Fibroblast of peridontal ligament (primary cell): Measurements from ENCODE around the gene FBXO24.

Source experiments
- DNase-seq: peaks from one replicate; pipeline ENCODE4 v3.0.0-alpha.2; 2010; ENCODE audit errors: extremely low read depth

Gene FBXO24

DNA sequence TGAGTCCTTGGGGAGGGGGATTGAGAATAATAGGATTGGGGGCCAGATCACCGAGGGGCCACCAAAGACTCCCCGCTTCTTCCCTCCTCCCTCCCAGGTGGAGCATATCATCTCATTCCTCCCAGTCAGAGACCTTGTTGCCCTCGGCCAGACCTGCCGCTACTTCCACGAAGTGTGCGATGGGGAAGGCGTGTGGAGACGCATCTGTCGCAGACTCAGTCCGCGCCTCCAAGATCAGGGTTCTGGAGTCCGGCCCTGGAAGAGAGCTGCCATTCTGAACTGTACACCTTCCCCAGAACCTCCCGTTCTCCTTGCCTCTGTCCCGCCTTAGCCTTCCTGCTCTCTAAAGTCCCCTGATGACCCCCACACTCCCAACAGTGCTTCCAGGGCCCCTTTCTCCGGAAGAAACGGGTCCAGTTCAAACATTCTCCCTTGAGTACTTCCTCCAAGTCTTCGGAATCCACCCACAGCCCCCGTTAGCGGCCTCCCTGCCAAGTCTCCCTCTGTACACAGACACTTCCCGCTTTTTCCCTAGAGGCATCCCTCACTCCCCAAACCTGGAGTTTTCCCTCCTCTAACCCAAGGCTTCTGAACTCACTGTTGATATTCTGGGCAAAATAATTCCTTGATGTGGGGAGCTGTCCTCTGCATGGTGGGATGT is 4.1 kb downstream of the FBXO24 start:
- DNase-seq, result no peak

DNA sequence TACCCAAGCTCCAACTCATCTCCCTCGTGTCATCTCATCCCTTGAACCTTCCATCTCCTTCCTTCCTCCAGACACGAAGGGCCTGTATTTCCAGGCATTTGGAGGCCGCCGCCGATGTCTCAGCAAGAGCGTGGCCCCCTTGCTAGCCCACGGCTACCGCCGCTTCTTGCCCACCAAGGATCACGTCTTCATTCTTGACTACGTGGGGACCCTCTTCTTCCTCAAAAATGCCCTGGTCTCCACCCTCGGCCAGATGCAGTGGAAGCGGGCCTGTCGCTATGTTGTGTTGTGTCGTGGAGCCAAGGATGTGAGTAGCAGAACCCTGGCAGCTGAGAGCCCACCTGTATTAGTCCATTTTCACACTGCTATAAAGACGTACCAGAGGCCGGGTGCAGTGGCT is 5.5 kb downstream of the FBXO24 start:
- no peak for DNase-seq

DNA sequence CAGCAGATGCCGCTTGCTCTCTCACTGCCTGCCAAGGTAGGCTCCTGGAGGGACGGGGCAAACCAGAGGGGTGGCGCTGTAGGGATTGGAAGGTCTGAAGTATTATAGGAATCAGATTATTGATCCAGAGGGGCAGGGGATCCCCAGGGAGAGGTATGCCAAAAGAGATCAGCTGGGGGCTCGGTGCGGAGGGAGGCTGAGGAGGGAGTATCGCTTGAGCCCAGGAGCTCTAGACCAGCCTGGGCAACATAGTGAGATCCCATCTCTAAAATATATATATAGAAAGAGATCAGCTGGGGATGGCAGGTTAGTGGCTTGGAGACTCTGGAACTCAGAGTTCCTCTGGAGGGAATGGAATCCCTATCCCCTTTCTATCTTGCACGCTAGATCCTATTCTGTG is 9.1 kb downstream of the FBXO24 start:
- no peak for DNase-seq

GRCh38 chr7:100598425-100598824 is 12.3 kb downstream of the FBXO24 start:
- DNase-seq, result peak; percentile 61

DNA sequence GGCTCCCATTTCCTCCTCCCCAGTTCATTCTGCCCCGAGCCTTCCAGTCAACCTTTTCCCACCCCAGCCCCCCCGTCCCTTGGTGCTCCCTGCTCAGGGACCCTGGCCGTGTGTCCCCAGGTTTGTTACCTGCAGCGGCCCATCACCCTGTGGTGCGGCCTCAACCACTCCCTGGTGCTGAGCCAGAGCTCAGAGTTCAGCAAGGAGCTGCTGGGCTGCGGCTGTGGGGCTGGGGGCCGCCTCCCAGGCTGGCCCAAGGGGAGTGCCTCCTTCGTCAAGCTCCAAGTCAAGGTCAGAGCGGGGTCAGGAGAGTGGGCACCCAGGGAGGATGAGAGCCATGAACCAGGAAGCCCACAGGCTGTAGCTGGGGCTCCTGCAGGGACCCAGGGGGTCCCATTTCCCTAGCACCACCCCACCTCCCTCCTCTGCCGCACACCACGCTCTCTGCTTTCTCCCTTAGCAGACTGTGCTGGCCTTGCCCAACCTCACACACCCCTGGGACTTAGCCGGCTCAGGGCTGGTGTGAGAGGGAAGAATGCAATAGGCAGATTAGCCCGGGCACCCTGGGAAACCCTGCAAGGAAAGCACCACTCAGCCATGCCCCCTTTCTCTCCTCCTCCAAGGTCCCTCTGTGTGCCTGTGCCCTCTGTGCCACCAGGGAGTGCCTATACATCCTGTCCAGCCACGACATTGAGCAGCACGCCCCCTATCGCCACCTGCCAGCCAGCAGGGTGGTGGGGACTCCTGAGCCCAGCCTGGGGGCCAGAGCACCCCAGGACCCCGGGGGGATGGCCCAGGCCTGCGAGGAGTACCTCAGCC is 14.0 kb downstream of the FBXO24 start:
- DNase-seq, result no peak

GRCh38 chr7:100600730-100601038 is 14.6 kb downstream of the FBXO24 start:
- DNase-seq, result no peak

- peak; percentile 86 for DNase-seq
Observed at GRCh38 chr7:100602889-100603725, 17.0 kb downstream of the FBXO24 start.

GRCh38 chr7:100603726-100604027 is 17.5 kb downstream of the FBXO24 start:
- no peak for DNase-seq

GRCh38 chr7:100604028-100604975 is 18.2 kb downstream of the FBXO24 start:
- peak; percentile 37 for DNase-seq

- DNase-seq, result no peak
Observed at GRCh38 chr7:100604976-100605911, 19.1 kb downstream of the FBXO24 start.

GRCh38 chr7:100606313-100606712 is 20.2 kb downstream of the FBXO24 start:
- DNase-seq, result no peak

DNA sequence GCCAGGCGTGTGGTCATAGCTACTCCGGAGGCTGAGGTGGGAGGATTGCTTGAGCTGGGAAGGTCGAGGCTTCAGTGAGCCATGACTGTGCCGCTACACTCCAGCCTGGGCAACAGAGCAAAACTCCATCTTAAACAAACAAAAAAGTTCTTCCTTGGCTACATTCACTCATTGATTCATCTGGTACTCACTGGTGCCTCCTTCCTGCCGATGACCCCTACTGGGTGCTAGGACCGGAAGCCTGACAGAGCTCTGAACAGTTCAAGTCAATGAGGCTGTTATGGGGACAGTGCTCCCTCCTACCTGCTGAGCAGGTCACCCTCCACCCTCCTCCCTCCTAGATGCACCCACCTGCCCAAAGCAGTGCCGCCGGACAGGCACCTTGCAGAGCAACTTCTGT is 21.0 kb downstream of the FBXO24 start:
- no peak for DNase-seq

- no peak for DNase-seq
Observed at GRCh38 chr7:100609958-100610357, 23.8 kb downstream of the FBXO24 start.

DNA sequence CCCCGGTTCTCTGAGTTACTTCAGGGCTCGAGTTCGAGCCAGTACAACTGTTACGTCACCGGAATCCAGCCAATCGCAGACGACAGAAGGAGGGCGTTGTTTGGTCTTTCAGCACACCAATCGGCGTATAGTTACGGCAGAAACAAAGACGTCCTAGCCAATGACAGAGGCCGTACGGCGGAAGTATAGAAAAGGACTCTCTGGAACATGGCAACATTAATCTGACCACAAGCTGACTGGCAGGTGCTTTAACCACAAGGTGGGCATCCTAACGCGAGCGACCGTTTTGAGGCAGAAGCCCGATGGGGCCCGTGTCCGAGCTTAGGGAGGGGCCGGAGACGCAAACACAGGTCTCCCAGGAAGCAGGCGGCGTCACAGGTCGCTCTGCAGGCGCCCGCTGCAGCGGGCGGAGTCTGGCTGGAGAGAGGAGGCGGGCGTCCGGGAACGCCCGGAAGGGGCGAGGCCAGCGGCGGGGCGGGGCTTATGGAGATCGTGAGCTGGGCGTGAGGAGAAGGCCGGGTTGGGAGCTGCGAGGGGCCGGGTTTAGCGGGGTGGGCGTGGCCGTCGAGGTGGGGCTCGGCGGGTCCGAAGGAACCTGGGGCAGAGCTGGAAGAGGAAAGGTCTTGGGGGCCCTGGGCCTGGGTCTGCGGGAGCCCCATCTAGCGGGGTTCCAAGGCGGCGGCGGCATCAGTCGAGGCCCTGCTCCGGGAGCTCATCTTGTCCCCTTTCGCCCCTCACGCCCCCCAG is 26.0 kb downstream of the FBXO24 start, which contains the start of gene MOSPD3:
TSS of gene MOSPD3 (plus strand) at position 558 of the 747 bp plus-strand sequence. CDS start 252 bp downstream, outside the sequence.
- peak; percentile 100 for DNase-seq

DNA sequence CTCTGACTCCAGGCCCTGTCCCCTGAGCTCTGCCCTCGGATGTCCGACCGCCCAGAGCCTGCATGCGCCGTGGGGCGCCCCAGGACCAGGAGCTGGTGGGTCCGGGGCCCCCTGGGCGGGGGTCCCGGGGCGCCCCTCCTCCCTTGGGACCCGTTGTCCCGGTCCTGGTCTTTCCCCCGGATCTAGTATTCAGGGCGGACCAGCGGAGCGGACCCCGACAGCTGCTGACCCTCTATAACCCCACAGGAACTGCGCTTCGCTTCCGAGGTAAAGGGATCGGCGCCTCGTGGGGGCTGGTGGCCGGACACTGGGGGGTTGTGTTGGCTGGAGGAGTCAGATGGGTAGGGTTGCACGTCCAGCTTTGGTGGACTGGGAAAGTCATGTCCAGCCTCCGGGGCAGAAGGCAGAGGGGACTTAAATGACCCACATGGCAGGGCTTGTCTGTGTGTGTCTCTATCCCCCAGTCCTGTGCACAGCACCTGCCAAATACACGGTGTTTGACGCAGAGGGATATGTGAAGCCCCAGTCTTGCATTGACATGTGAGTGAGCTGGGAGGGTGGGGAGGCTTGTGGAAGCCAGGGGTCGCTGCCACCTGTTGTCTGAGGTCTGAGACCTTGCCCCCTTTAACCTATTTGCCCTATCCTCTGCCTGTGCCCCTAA is 26.7 kb downstream of the FBXO24 start:
- no peak for DNase-seq

GRCh38 chr7:100613412-100614175 is 27.5 kb downstream of the FBXO24 start:
- DNase-seq, result no peak

GRCh38 chr7:100614308-100614861 is 28.3 kb downstream of the FBXO24 start:
- no peak for DNase-seq

- no peak for DNase-seq
Observed at GRCh38 chr7:100620239-100620638, 34.1 kb downstream of the FBXO24 start.
